Measurements from ENCODE around the gene LAMA2. TPM values are rescaled to one million over a fixed set of nuclear protein-coding genes. Genes with fewer than 3 reads are reported as not detected.

Gene LAMA2
- total RNA-seq, 3 donors from 2014 or later: 116 to 293 (median 118) TPM

DNA sequence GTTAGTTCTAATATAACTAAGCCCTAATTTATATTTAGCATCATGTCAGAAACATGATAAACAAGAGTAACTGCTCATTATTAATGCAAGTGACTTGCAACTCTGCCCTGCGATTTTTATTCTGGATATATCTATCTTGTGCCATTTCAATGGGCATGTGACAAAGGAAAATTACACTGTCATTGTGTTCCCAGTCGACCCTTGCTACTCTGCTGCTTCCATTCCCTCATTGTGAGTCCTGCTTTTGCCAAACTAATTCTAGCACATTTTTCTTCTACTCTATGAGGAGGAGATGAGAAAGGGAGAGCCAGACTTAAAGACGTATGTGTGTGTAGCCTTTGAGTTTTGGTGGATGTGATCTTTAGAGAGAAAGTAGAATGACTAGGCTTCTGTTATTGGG lies 551.2 kb downstream of the LAMA2 start:
- TF ChIP-seq, protein P1, sequence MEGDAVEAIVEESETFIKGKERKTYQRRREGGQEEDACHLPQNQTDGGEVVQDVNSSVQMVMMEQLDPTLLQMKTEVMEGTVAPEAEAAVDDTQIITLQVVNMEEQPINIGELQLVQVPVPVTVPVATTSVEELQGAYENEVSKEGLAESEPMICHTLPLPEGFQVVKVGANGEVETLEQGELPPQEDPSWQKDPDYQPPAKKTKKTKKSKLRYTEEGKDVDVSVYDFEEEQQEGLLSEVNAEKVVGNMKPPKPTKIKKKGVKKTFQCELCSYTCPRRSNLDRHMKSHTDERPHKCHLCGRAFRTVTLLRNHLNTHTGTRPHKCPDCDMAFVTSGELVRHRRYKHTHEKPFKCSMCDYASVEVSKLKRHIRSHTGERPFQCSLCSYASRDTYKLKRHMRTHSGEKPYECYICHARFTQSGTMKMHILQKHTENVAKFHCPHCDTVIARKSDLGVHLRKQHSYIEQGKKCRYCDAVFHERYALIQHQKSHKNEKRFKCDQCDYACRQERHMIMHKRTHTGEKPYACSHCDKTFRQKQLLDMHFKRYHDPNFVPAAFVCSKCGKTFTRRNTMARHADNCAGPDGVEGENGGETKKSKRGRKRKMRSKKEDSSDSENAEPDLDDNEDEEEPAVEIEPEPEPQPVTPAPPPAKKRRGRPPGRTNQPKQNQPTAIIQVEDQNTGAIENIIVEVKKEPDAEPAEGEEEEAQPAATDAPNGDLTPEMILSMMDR (IDR thresholded peaks at IDR 0.05): no peak
- TF ChIP-seq POLR2A (IDR thresholded peaks at IDR 0.05) (no peak), POLR2AphosphoS5 (IDR thresholded peaks at IDR 0.05) (no peak)
- Histone ChIP-seq H3K4me3 (no peak overlapping the region), H3K9me3 (no peaks in the 10 kb centered on the region), H3K27me3 (no peaks in the 10 kb centered on the region), H3K27ac (no peak overlapping the region), H3K36me3 (no peaks in the 10 kb centered on the region), H3K4me1 (no peaks in the 10 kb centered on the region)
- intact Hi-C loops (cut with DNase I; ENCODE audit: low total_unique reads): no loop called here
- no peak for DNase-seq (ENCODE audit: low spot score in 2 of 2)

DNA sequence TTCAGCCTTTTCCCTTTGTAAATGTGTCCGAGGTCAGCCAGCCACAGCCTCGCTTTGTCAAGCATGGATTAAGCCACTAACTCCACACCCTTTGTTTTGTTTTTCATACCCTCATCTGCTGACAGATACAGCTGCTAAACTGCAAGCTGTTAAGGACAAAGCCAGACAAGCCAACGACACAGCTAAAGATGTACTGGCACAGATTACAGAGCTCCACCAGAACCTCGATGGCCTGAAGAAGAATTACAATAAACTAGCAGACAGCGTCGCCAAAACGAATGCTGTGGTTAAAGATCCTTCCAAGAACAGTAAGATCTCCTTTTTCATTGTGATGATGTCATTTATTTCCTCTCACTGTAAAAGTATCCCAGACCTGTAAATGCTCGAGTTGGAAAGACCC lies 557.8 kb downstream of the LAMA2 start:
- no peak overlapping the region for H3K27ac ChIP-seq
- no peaks in the 10 kb centered on the region for H3K27me3 ChIP-seq
- H3K9me3 ChIP-seq: no peaks in the 10 kb centered on the region
- no peaks in the 10 kb centered on the region for H3K4me1 ChIP-seq
- DNase-seq (ENCODE audit: low spot score in 2 of 2): no peak
- H3K4me3 ChIP-seq: no peak overlapping the region
- no peak for TF ChIP-seq POLR2A (IDR thresholded peaks at IDR 0.05)
- TF ChIP-seq, protein P1 (IDR thresholded peaks at IDR 0.05): no peak
- no peak for TF ChIP-seq POLR2AphosphoS5 (IDR thresholded peaks at IDR 0.05)
- intact Hi-C loops (cut with DNase I; ENCODE audit: low total_unique reads): no loop called here
- H3K36me3 ChIP-seq: no peaks in the 10 kb centered on the region

DNA sequence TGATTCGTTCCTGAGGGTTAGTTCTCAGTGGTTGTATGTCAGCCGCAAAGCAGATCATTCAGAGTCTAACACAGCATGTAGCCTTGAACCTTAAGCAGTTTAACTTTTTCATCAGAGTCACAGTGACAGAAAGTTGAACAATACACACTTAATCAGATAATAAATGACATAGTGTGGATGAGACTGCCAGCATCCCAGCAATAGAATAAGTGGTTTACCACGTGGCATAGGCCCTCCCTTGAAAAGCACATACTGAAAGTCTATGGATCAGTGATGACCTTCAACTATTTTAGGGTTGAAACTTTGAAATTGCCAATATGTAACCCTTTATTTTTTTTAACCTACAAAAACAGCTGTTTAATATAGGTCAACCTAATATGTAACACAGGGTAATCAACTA lies 561.7 kb downstream of the LAMA2 start:
- Histone ChIP-seq H3K4me1 (no peaks in the 10 kb centered on the region), H3K9me3 (no peaks in the 10 kb centered on the region), H3K27ac (no peak overlapping the region), H3K27me3 (no peaks in the 10 kb centered on the region), H3K36me3 (no peaks in the 10 kb centered on the region), H3K4me3 (no peak overlapping the region)
- DNase-seq (ENCODE audit: low spot score in 2 of 2): no peak
- TF ChIP-seq POLR2AphosphoS5 (IDR thresholded peaks at IDR 0.05) (no peak), POLR2A (IDR thresholded peaks at IDR 0.05) (no peak)
- intact Hi-C loops (cut with DNase I; ENCODE audit: low total_unique reads): no loop called here

DNA sequence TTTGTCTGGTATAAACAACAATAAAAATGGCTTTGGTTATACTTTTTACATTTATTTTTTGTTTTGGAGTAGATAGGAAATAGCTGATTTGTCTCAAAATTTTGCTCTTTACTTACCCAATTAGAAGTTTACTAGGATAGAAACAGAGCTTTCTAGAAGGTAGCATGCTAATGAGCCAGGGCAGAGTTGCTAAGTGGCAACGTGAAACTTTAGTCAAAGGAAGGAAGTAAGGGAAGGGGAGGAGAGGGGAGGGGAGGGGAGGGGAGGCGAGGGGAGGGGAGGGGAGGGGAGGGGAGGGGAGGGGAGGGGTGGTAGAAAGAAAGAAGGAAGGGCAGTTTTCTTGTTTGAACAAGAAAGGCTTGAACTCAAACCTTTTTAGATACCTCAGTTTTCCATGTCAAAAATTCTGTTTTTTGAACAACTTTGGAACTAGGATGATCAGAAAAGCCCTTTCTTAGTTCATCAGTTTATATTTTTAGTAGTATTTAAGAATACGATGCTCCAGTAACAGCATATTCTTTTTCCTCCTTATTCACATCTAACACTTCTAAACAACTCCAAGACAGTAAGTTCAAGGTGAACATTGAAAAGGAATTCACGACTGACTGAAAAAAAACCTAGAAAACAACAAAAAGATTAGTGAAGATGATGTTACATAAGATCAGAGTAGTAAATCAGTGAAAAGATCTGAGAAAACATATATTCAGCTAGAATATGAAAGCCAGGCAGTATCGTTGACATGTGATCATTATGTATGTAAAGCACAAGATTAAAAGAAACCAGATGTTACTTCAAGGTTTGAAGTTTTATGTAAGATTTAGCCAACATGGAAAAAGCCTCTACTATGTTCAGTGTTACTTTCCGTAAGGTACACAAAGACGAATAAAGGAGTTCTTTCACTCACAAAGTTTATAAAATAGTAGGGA lies 563.6 kb downstream of the LAMA2 start:
- Histone ChIP-seq H3K4me1 (no peaks in the 10 kb centered on the region), H3K27me3 (no peaks in the 10 kb centered on the region), H3K36me3 (no peaks in the 10 kb centered on the region), H3K9me3 (no peaks in the 10 kb centered on the region), H3K4me3 (no peak overlapping the region), H3K27ac (no peak overlapping the region)
- TF ChIP-seq, protein P1 (IDR thresholded peaks at IDR 0.05): no peak
- TF ChIP-seq POLR2A (IDR thresholded peaks at IDR 0.05) (no peak), POLR2AphosphoS5 (IDR thresholded peaks at IDR 0.05) (no peak)
- intact Hi-C loops (cut with DNase I; ENCODE audit: low total_unique reads): no loop called here
- no peak for DNase-seq (ENCODE audit: low spot score in 2 of 2)

DNA sequence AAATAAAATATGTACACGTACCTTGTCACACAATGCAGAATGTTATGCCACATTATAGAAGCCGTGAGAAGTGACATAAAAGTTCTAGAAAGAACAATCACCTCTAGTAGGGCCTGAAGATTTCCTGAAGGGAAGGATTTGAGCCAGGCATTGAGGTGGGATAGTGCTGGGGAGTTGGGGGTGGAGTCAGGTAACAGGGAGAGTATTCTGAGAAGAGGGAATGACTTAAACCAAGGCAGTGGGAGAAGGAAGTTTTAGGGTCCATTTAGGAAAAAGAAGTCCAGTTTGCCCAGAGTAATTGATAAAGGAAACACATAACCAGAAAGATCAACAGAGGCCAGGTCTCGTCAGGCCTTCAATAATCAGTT lies 564.2 kb downstream of the LAMA2 start:
- TF ChIP-seq POLR2AphosphoS5 (IDR thresholded peaks at IDR 0.05) (no peak), POLR2A (IDR thresholded peaks at IDR 0.05) (no peak)
- TF ChIP-seq, protein P1 (IDR thresholded peaks at IDR 0.05): no peak

More for the DNA sequence above, 564.2 kb downstream of the LAMA2 start:
- Histone ChIP-seq H3K4me3 (no peak overlapping the region), H3K27ac (no peak overlapping the region), H3K36me3 (no peaks in the 10 kb centered on the region), H3K27me3 (no peaks in the 10 kb centered on the region), H3K4me1 (no peaks in the 10 kb centered on the region), H3K9me3 (no peaks in the 10 kb centered on the region)
- DNase-seq (ENCODE audit: low spot score in 2 of 2): no peak
- intact Hi-C loops (cut with DNase I; ENCODE audit: low total_unique reads): no loop called here

Measured in breast epithelium (tissue), 4 donors.